HG03457 (cell line): ENCODE data around the gene SFXN3.

Experiments
- ATAC-seq: cut with Tn5 transposase; IDR thresholded peaks from one replicate; pipeline ENCODE4 v1.9.1; 2021; ENCODE audit warnings: moderate number of reproducible peaks; ENCODE audit not compliant: unreplicated experiment

The SFXN3 gene

DNA sequence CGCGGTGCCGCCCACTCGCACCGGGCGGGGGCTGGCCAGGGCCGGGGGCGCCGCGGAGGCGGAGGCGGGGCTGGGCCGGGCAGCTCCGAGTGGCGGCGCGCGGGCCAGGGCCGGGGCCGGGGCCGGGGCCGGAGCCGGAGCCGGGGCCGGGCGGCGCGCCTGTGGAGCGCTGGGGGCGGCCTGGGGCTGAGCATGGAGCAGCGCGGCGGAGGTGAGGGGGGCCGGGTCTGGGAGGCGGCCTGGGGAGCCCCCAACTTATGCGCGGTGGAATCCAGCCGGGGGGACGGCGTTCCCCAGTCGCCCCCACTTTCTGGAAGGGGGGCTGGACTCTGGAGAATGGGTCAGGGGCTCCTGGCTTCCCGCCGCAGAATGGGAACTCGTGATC lies 31.3 kb upstream of the SFXN3 start, which contains the start of gene LZTS2:
TSS of gene LZTS2 (plus strand) at position 67 of the 385 bp plus-strand sequence. CDS start 2,731 bp downstream, outside the sequence.
- no peak for ATAC-seq

- ATAC-seq = no peak
Measured at GRCh38 chr10:101000127-101000914, 30.7 kb upstream of the SFXN3 start.

GRCh38 chr10:101000915-101001658 lies 29.9 kb upstream of the SFXN3 start:
- ATAC-seq = no peak

DNA sequence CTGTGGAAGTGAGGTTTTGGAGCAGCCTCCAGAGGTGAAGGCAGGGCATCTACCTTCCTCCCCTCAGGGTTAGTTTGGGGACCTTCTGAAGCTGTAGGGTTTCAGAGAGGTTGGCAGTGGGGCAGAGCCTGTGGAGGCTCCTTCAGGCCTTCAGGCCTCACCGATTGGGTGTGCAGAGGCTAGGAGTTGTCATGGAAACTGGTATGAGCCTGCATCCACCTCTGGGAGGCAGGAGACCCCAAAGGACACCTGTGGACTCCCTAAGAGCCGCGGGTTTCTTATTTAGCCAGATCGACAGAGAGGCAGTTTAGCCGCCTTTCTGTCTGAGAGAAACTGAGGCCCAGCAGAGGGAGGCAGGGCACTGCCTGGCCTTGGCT lies 29.4 kb upstream of the SFXN3 start:
- ATAC-seq = no peak

GRCh38 chr10:101002456-101002855 lies 28.6 kb upstream of the SFXN3 start:
- no peak for ATAC-seq

DNA sequence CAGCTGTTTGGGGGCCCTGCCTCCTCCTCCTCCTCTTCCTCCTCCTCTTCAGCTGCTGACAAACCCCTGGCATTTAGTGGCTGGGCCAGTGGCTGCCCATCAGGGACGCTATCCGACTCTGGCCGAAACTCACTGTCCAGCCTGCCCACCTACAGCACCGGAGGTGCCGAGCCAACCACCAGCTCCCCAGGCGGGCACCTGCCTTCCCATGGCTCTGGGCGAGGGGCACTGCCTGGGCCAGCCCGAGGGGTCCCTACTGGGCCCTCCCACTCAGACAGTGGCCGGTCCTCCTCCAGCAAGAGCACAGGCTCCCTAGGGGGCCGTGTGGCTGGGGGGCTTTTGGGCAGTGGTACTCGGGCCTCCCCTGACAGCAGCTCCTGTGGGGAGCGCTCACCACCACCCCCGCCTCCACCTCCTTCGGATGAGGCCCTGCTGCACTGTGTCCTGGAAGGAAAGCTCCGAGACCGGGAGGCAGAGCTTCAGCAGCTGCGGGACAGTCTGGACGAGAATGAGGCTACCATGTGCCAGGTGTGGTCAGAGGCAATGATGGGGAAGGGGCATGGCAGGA lies 27.3 kb upstream of the SFXN3 start:
- ATAC-seq = no peak

GRCh38 chr10:101005361-101005760 lies 25.7 kb upstream of the SFXN3 start:
- no peak for ATAC-seq

GRCh38 chr10:101005869-101006567 lies 25.0 kb upstream of the SFXN3 start:
- ATAC-seq = no peak

DNA sequence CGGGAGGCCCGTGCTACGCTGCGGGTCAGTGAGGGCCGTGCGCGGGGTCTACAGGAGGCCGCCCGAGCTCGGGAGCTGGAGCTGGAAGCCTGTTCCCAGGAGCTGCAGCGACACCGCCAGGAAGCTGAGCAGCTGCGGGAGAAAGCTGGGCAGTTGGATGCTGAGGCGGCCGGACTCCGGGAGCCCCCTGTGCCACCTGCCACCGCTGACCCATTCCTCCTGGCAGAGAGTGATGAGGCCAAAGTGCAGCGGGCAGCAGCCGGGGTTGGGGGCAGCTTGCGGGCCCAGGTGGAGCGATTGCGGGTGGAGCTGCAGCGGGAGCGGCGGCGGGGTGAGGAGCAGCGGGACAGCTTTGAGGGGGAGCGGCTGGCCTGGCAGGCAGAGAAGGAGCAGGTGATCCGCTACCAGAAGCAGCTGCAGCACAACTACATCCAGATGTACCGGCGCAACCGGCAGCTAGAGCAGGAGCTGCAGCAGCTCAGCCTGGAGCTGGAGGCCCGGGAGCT lies 24.4 kb upstream of the SFXN3 start:
- no peak for ATAC-seq

GRCh38 chr10:101007099-101007711 lies 23.8 kb upstream of the SFXN3 start:
- ATAC-seq = no peak

DNA sequence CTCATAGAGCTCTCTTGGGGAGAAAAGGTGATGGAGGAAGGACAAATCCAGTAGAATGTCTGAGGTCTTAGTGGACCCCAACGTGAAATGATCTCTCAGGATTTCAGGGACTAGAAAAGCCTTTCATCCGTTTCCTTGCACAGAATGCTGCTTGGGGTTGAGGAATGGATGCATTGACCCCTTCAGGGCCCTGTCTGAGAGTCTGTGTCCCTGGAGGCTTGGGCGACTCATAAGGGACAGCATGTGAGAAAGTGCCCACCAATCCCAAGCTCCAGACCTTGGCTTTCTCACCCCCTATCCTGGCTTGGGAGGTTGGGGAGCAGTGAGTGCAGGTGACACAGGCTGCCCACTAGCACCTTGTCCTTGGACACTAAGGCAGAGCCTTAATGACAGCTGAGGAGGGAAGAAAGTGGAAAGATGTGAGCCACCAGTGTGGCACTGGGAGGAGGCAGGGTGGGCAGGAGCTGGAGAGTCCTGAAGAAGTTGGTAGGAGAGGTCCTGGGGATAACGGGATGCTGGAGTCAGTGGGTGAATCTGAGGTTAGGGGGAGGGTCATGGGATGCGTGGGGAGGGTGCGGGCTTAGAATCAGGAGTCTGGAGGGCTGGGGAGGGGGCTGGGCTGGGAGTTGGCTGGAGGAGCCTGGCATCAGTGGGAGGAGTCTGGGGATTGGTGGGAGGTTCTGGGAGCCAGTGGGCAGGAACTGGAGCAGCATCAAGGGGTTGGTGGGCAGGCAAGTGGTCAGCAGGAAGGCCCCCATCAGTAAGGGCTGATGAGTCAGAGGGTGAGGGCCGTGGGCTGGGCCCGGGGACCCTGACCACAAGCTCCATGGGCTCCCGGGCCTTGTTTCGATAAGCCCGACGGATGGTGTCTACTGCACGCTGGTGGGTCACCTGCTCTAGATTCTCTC lies 22.9 kb upstream of the SFXN3 start:
- ATAC-seq = no peak

DNA sequence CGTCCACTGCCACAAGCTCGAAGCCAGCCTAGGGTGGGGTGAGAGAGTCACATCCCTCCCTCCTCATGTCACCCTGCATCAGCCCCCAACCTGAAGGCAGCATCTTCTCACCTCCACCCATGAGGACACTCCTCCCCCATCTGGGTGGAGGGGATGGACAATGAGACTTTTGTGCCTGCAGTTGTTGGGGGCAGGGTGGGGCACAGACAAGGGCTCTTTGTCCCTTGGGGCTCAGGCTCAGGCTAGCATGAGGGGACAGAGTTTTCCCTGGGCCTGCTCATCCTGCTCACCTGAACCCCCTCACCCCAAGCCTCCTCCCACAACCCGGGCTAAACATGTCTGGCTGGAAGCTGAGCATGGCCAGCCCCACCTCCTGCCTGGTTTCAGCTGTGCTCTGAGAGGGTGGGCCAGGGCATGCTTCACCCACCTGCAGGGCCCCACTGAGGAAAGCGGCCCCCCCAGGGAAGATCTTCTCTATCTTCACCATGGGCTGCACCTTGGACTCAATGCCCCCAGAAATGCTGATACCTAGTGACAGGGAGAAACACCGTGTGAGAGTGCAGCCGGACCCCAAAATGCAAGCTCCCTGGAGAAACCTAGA lies 22.1 kb upstream of the SFXN3 start:
- no peak for ATAC-seq

GRCh38 chr10:101010329-101010728 lies 20.7 kb upstream of the SFXN3 start:
- no peak for ATAC-seq

DNA sequence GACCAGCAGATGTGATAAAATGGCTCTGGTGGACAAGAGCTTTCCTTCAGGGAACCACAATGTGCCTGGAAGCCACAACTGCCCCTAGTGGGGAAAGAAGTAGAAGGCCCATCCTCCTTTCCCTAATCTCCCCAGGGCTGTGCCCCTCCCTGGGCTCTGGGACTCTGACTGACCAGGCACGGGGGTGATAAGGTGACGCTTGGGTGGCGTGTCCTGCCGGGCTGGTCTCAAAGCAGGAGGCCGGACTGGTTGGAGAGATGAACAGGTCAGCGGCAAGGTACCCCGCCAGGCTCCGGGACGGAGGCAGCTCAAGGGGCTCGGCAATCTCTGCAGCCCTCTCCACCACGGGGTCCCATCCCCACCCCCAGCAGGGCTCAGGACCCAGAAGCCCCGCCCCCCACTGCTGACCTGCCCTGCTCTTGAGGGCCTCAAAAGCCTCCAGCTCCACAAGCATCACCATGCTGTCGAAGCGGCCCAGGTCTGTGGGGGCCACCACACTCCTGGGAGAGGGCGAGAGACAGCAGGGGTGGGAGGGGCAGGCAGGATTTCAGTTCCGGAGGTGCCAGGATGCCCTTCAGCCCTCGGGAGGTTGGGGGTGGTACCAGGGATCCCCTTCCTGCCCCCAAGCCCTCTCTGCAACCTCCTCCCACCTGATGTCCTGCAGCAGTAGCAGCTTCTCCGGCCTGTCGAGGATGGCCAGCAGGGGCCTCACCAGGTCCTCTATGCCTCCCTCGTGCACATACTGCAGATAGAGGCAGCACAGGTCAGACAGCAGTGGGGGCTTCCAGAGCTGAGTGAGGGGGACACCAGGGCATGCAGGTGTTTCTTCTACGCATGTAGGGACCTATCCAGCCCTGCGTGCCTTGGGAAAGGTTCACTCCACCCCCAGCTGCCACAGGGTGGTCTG lies 19.3 kb upstream of the SFXN3 start:
- ATAC-seq = no peak

DNA sequence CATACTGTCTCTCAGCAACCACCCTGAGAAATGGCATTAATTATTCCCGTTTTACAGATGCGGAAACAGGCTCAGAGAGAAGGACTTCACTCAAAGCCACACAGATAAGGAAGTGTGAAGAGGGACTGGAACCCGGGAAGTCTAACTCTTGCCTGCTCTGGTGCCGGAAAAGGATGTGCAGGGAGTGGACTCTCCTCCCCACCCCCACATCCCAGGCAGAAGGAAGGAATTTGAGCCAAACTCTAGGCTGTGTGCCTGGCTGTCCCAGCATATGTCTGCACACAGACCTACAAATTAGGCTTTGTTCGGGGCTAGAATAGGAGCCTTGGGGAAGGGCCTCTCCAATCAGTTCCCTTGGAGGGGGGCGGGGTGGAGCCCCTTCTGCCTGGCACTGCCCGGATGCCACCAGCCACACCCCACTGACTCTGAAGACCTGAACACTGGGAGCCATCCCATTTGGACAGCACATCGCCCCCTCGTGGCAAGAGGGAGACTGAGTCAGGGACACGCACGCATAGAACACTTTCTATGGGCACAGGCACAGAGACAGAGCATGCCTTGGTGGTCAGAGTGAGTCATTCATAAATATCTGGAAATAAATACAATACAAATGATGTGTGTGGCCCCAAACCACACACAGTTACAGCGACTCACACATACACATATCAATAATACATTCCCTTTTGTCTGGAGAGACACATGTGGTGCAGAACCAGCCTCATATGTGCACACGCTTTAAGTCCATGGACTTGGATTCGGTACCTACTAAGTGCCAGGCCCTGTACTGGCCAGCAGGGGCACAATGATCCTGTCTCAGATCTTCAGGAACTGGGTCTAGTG lies 18.3 kb upstream of the SFXN3 start:
- ATAC-seq = peak; percentile 59

DNA sequence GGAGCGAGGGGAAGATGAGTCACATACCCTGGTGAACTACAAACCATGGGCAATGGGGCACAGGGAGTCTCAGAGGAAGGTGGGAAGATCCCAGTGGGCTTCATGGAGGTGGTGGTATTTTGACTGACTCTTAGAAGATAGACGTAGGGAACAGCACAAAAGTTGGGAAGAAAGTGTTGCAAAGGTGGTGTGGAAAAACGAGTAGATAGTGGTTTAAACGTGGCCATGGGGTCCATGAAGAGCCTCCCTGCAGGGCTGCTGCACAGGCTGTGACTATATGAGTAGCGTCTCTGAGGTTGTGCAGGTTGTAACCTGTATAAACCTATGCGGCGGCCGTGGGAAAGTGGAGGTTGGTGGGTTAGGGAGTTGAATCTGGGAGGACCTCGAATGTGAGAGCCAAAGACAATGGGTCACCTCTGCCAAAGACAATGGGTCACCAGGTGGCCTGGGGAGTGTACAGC lies 17.6 kb upstream of the SFXN3 start:
- ATAC-seq = no peak

GRCh38 chr10:101014230-101014884 lies 16.7 kb upstream of the SFXN3 start:
- no peak for ATAC-seq
